GM18505 (cell line): ENCODE data around the gene SMOC2.

Experiments
- ATAC-seq: cut with Tn5 transposase; IDR thresholded peaks from one replicate; pipeline ENCODE4 v1.9.1; 2021; ENCODE audit not compliant: unreplicated experiment
- POLR2A ChIP-seq: IDR thresholded peaks from 4 replicates; pipeline ENCODE4 v1.6.1; 2011; ENCODE audit warnings: borderline replicate concordance; ENCODE audit not compliant: insufficient read depth, insufficient read length; ENCODE audit errors: extremely low read depth

The SMOC2 gene

DNA sequence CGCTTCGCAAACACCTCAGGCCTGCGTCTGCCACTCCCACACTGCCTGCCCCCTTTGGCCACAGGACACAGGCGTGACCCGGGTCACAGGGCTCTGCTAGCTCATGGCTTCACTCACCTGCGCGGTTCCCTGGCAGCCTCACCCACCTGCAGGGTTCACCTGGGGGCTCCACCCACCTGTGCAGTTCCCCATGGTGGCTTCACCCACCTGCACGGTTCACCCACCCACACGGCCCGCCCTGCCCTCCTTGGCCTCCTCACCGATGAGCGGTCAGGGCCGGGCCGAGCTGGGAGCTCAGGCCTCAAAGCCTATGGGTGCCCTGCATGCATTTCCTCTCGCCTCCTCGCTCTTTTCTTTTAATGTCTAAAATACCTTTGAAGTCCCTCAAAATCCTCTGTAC is 54.7 kb downstream of the SMOC2 start:
- TF ChIP-seq POLR2A, result no peak
- no peak for ATAC-seq

DNA sequence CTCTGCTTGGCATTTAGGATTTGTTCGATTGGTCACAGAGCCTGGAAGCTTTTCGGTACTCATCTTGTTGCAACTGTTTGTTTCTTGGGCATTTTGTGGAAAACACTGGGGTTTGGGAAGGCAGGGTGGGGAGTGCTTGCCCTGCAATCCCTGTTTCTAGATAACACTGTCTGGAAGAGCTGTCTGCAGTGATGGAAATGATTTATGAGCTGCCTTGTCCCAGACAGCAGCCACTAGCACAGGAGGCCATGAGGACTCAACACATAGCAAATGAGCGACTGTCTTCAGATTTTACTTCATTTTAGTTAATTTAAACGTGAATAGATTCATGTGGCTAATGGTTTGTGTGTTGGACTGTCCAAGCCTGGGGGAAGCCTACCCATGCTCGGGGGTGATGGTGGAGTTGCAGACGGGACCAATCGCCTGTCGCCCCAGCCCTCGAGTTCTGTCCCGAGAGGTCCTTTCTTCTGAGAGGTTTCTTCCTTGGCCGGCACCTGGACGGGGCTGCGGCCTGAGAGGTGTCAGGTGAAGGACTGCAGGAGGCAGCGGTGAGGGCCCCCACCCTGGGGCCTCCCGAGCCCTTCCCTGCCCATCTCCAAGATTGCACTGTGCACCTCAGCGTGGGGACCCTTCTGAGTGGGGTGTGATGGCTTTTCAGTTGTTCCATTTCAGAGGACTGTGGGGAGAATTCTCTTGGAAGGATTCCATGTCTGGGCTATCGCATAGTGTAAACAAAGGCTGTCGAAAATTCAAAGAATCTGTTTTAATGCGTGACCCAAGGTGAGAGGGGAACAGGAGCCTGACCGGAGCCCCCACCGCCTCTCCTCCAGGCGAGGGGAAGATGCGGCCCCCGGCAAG is 55.4 kb downstream of the SMOC2 start:
- ATAC-seq, result no peak
- TF ChIP-seq POLR2A, result no peak

DNA sequence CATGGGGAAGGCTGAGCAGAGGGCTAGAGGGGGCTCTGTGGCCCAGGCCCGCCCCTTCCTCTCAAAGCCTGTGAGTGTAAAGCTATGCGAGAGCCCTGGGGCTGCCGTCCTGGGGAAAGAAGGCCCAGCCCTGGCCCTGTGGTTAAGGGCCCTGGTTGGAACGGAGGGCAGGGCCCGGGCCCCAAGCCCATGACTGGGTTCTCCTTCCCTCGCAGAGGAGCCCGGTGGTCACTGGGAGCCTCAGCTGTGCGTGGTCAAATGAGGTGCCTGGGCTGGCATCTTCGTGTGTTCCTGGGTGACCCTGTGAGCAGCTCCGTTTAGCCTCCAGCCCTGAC is 56.0 kb downstream of the SMOC2 start:
- ATAC-seq, result no peak

DNA sequence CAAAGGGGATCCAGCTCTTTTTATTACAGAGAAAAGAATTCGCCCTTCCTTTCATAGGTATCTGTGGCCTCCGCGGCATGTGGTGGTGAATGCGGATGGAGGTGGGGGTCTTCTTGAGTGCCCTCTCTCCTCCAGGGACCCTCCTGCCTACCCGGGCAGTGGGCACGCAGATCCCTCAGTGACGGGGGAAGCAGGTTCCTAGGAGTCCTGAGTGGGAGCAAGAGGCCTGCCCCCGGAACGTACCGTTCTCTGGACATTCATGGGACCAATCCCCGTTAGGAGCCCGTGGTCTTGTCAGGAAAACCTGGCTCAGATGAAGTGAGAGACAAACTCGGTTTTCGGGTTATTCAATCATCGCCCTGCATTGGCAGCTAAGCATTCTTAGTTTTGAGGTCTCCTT is 56.4 kb downstream of the SMOC2 start:
- no peak for ATAC-seq
- TF ChIP-seq POLR2A, result no peak

More for the DNA sequence above, 56.0 kb downstream of the SMOC2 start:
- no peak for TF ChIP-seq POLR2A

DNA sequence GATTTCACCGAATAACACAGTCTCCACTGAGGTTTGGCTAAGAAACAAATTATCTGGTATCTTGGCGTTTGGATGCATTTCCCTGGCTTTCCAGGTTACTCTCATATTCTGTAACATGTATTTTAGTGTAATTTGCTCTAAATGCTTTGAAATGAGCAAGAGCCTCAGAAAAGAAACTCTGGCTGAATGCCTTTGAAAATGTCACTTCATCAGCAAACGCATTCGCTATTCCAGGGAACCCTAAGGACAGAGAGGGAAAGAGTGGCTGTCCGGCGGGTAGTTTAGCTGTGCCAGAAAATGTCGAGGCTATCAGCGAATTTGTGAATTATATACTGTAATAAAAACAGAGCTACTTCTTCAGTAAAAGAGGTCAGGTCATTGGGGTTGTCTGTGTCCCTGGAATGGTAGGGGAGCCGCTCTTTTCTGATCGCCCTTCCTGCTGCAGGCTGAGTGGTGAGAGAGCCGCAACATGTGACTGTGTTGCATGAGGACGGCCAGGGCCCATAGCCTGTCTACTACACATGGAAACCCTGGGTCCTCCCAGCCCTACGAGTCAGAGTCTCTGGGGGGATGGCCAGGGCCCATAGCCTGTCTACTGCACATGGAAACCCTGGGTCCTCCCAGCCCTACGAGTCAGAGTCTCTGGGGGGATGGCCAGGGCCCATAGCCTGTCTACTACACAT is 57.3 kb downstream of the SMOC2 start:
- no peak for TF ChIP-seq POLR2A
- ATAC-seq, result no peak

GRCh38 chr6:168499045-168499650 is 58.2 kb downstream of the SMOC2 start:
- TF ChIP-seq POLR2A, result no peak

GRCh38 chr6:168500519-168500918 is 59.5 kb downstream of the SMOC2 start:
- TF ChIP-seq POLR2A, result no peak
- no peak for ATAC-seq

More at GRCh38 chr6:168499045-168499650, 58.2 kb downstream of the SMOC2 start:
- ATAC-seq, result no peak

GRCh38 chr6:168501561-168501960 is 60.6 kb downstream of the SMOC2 start:
- no peak for ATAC-seq
- no peak for TF ChIP-seq POLR2A

DNA sequence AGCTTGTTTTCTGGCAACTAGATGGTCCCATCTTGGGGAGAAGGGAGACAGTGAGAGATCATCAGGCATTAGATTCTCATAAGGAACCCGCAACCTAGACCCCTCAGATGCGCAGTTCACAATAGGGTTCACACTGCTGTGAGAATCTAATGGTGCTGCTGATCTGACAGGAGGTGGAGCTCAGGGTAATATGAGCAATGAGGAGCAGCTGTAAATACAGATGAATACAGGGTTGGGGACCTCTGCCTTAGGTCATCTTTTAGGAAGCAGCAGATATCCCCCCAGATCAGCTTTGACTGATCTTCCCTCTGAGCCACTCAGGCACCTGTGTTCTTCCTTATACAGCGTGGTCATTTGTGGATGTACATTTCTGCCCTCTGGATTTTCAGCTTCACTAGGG is 63.4 kb downstream of the SMOC2 start:
- ATAC-seq, result no peak
- no peak for TF ChIP-seq POLR2A

- ATAC-seq, result no peak
- TF ChIP-seq POLR2A, result no peak
Observed at GRCh38 chr6:168506460-168506859, 65.5 kb downstream of the SMOC2 start.

GRCh38 chr6:168507297-168507696 is 66.3 kb downstream of the SMOC2 start:
- no peak for TF ChIP-seq POLR2A

GRCh38 chr6:168507730-168508129 is 66.7 kb downstream of the SMOC2 start:
- no peak for TF ChIP-seq POLR2A
- ATAC-seq, result no peak

More at GRCh38 chr6:168507297-168507696, 66.3 kb downstream of the SMOC2 start:
- ATAC-seq, result no peak

DNA sequence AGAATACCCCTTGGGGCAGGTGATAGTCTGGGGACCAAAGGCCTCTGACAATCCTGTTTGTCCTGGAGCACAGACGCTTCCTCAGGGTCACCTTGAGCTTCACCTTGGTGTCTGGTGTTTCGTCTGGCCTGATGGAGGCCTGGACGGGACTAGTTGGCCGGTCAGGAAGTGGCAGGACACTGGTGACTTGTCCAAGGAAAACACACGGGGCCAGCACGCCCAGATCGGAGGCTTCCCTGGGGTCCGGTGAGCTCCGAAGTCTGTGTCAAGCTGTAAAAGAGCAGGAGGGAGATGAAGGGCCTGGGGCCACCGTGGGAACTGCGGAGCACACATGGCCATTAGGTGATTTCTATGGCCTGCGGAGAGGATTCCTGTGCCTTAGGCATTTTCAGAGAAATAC is 67.9 kb downstream of the SMOC2 start:
- ATAC-seq, result no peak
- TF ChIP-seq POLR2A, result no peak

GRCh38 chr6:168513766-168514165 is 72.8 kb downstream of the SMOC2 start:
- no peak for TF ChIP-seq POLR2A
- no peak for ATAC-seq
